ENCODE data around the gene FBXW9.
"Not testable (repeated sequence)": the region's sequence is repeated elsewhere in the genome, so short reads cannot be mapped to it uniquely, and the experiment has no call there.

FBXW9 gene

DNA sequence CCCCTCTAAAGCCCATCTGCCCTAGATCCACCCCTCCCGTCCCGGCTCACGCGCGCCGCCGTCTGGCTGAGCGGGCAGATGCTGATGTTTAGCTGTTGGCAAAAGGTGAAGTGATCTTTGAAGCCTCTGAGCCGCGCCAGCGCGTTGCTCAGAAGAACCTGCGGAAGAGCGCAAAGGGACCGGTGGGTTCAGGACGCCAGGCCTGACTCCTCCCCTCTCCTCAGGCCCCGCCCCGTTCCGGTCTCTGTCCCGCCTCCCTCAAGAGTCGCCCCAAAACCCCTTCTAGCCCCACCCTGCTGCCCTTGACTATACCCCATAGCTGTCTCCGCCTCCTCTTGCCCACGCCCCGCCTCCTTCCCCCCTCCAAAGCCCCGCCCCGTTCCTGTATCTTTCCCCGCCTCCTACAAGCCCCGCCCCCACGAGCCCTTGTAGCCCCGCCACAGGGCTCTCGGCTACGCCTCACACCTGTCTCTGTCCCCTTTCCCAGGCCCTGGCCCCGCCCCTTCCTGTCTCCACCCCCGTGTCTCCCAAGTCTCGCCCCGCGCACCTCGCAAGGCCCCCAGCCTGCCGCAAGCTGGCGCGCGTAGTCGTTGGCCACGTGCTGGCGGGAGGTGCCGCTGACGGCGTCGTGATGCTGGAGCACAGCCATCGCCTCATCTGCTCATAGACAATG is 39.4 kb downstream of the FBXW9 start:
- DNase-seq (ENCODE audit: low read depth): no peak

DNA sequence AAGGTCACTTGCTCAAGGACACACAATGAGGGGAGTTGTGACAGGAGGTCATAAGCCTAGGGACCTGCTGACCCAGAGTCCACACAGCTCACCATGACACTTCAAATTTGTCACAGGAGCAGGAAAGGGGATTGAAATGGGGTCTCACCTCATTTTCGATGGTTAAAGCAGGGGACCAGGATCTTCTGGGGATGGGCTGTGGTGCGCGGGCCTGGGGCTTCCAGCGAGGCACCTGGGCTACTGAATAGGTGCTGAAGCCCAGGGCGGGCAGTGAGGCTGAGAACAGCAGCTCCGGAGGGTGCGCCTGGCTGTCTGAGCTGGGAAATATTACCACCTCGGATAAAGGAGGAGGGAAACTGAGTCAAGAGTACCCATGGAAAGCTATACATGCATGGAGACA is 40.9 kb downstream of the FBXW9 start:
- DNase-seq (ENCODE audit: low read depth): no peak

DNA sequence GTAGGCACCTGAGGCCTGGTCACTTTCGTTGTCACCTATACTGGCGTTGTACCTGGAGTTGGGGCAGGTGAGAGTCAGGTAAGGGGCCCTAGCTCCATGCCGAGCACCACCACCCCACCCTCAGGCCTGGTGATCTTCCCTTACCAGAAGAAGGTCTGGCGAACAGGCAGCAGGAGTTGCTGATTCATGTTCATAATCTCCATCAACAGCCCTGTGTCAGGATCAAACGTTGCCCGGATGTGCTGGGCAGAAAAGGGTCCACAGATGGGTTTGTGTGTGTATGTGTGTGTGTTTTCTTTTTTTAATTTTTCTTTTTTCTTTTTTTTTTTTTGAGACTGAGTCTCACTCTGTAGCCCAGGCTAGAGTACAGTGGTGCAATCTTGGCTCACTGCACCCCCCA is 44.2 kb downstream of the FBXW9 start:
- DNase-seq (ENCODE audit: low read depth): no peak

DNA sequence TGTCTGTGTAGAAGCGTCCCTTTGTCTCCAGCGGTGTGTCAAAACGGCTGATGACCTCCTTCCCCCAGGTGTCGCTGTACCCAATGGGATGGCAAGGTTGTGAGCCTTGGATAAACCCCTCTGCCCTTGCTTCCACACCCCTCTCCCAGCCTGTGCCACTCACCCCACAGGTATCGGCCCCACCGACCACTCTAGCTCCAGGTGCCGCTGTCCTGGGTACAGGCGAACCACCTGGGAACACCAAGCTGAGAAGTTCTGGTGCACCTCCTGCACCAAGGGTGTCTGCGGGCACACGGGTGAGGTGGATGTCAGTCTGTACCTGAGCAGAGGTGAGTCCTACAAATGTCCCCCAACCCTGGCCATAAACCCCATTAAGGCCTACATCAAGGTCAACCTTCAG is 46.5 kb downstream of the FBXW9 start:
- no peak for DNase-seq (ENCODE audit: low read depth)

DNA sequence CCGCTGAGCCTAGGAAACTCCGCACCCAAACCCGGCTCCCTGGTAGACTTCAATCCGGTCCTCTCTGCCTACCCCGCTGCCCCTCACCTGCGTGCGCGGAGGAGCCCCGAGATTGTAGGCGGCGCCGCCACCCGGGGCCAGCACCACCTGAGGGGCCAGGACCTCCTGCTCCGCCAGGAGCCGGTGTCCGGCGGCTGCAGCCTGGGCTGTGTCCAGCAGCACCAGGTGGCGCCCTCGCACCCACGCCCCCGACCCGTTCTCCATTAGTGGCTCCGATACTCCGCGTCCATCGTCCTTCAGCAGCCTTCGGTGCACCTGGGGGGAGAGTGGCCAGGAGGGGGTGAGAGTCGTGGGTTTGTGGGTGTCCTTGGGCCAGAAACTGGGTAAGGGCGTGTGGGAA is 48.3 kb downstream of the FBXW9 start:
- no peak for DNase-seq (ENCODE audit: low read depth)

- no peak for DNase-seq (ENCODE audit: low read depth)
These were observed 48.9 kb downstream of the FBXW9 start for GRCh38 chr19:12647490-12648071.

GRCh38 chr19:12647047-12647446 is 49.4 kb downstream of the FBXW9 start:
- no peak for DNase-seq (ENCODE audit: low read depth)

- DNase-seq (ENCODE audit: low read depth): no peak
These were observed 49.9 kb downstream of the FBXW9 start for GRCh38 chr19:12646551-12646950.

DNA sequence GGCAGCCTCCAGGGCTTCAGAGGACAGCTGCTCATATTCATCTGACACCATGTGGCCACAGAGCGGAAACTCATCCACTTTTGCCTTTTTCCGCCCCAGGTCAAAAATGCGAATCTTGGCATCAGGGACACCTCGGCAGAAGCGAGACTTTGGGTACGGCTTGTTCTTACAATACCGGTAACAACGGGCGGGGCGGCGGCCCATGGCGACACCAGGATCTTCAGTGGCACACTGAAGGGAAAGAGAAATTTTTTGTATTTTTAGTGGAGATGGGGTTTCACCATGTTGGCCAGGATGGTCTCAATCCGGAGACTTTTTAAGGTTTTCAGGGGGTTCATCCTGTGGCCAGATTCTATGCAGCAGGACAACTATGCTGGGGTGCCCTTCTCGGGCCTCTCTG is 52.7 kb downstream of the FBXW9 start:
- not testable (repeated sequence) for DNase-seq (ENCODE audit: low read depth)

- no peak for DNase-seq (ENCODE audit: low read depth)
These were observed 53.9 kb downstream of the FBXW9 start for GRCh38 chr19:12642506-12642905.

DNA sequence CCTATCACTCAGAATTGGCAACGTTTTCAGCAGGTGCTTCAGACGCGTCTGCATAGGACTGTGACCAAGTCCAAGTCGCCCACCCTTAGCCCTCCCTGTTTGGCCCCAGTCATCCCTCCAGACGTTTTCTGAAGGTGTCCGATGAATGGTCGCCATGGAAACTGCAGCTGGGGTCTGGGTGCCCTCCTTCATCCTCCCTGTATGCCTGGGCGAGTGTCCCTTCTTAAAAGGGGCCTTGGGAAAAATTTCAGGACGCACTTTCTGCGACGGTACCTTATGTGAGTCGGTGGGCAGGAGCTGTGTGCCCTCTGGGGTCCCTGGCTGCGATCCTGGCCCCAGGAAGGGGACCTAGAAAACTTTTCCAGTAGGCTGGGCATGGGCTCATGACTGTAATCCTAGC is 55.0 kb downstream of the FBXW9 start:
- DNase-seq (ENCODE audit: low read depth): no peak

GRCh38 chr19:12639901-12640613 is 56.4 kb downstream of the FBXW9 start:
- peak; percentile 58 for DNase-seq (ENCODE audit: low read depth)

Measured in T-helper 22 cell (primary cell).